Ascending aorta (tissue), 2 donors: Measurements from ENCODE around the gene GRK1. TPM values are rescaled to one million over a fixed set of nuclear protein-coding genes. Genes with fewer than 3 reads are reported as not detected.

Source experiments
- DNase-seq, 2 donors: peaks; one replicate each; pipeline ENCODE4 v3.0.0-alpha.2; 2019; ENCODE audit warnings: low spot score in 2 of 2
- H3K27ac ChIP-seq, 2 donors: fragments of 200-600 bp; sonication (generic); one replicate each; pipeline ENCODE4 v1.5.1; 2016 to 2017; ENCODE audit warnings: mild to moderate bottlenecking in 1 of 2
- H3K27me3 ChIP-seq: fragments of 200-600 bp; sonication (generic); one replicate; pipeline ENCODE4 v1.5.1; 2017
- H3K36me3 ChIP-seq, 2 donors: fragments of 200-600 bp; sonication (generic); one replicate each; pipeline ENCODE4 v1.5.1; 2016
- H3K4me1 ChIP-seq, 2 donors: fragments of 200-600 bp; sonication (generic); one replicate each; pipeline ENCODE4 v1.5.1; 2016 to 2017; ENCODE audit warnings: mild to moderate bottlenecking in 1 of 2
- H3K4me3 ChIP-seq, 2 donors: fragments of 200-600 bp; sonication (generic); one replicate each; pipeline ENCODE4 v1.5.1; 2016 to 2017; ENCODE audit warnings: mild to moderate bottlenecking in 1 of 2
- H3K9me3 ChIP-seq, 2 donors: fragments of 200-600 bp; sonication (generic); one replicate each; pipeline ENCODE4 v1.5.1; 2016
- CTCF ChIP-seq, 3 experiments: fragments of 200-600 bp in 2 of 3; fragments of 450-650 bp in 1 of 3; sonication (generic) in 2 of 3; IDR thresholded peaks; one replicate each; pipeline ENCODE4 v1.5.1; 2016 to 2019; ENCODE audit warnings: antibody characterized with exemption in 3 of 3, mild to moderate bottlenecking in 1 of 3, moderate library complexity in 1 of 3
- intact Hi-C: fragments of 100-400 bp; cut with DNase I; formaldehyde crosslinking; loops from one replicate; pipeline ENCODE4 v1.15.1; 2023
- total RNA-seq: library from RNA; depleted of rRNA; stranded (reverse); fragments of >200 nt; gene quantifications from one replicate; pipeline ENCODE4 v1.1.0, GENCODE V29; 2016

GRK1 gene
- total RNA-seq, 1 donor from 2014 or later = not detected

- Histone ChIP-seq H3K9me3 (no peaks in the 10 kb centered on the region), H3K4me3 (no peak overlapping the region), H3K27me3 (no peaks in the 10 kb centered on the region), H3K4me1 (no peaks in the 10 kb centered on the region), H3K36me3 (peaks cover 0 to 2% of the 10 kb centered on the region in 2 donors), H3K27ac (no peak overlapping the region)
- no peak for TF ChIP-seq CTCF (IDR thresholded peaks at IDR 0.05)
- no peak for DNase-seq
- intact Hi-C loops = no loop called here
Observed at GRCh38 chr13:113763961-113764792, 97.2 kb downstream of the GRK1 start.

- H3K27ac ChIP-seq = no peak overlapping the region
- no peaks in the 10 kb centered on the region for H3K4me1 ChIP-seq
- peaks cover 0 to 4% of the 10 kb centered on the region in 2 donors for H3K36me3 ChIP-seq
Observed at GRCh38 chr13:113764793-113765563, 98.0 kb downstream of the GRK1 start.

GRCh38 chr13:113765564-113765910 is 98.5 kb downstream of the GRK1 start:
- no peaks in the 10 kb centered on the region for H3K9me3 ChIP-seq
- no peak overlapping the region for H3K4me3 ChIP-seq
- no peak for DNase-seq
- H3K27ac ChIP-seq = no peak overlapping the region
- TF ChIP-seq CTCF (IDR thresholded peaks at IDR 0.05) = no peak
- H3K27me3 ChIP-seq = no peaks in the 10 kb centered on the region
- intact Hi-C loops = no loop called here
- no peaks in the 10 kb centered on the region for H3K4me1 ChIP-seq
- peaks cover 0 to 4% of the 10 kb centered on the region in 2 donors for H3K36me3 ChIP-seq

More at GRCh38 chr13:113764793-113765563, 98.0 kb downstream of the GRK1 start:
- H3K27me3 ChIP-seq = no peaks in the 10 kb centered on the region
- TF ChIP-seq CTCF (IDR thresholded peaks at IDR 0.05) = no peak
- intact Hi-C loops = no loop called here
- no peak overlapping the region for H3K4me3 ChIP-seq
- no peaks in the 10 kb centered on the region for H3K9me3 ChIP-seq
- DNase-seq = no peak

GRCh38 chr13:113766035-113766800 is 99.2 kb downstream of the GRK1 start:
- Histone ChIP-seq H3K9me3 (no peaks in the 10 kb centered on the region), H3K27ac (no peak overlapping the region), H3K27me3 (no peaks in the 10 kb centered on the region), H3K4me3 (no peak overlapping the region), H3K36me3 (peaks cover 0 to 4% of the 10 kb centered on the region in 2 donors), H3K4me1 (no peaks in the 10 kb centered on the region)
- intact Hi-C loops = no loop called here
- no peak for DNase-seq
- TF ChIP-seq CTCF (IDR thresholded peaks at IDR 0.05) = no peak

- H3K36me3 ChIP-seq = peaks cover 0 to 4% of the 10 kb centered on the region in 2 donors
- DNase-seq = no peak
- no peak for TF ChIP-seq CTCF (IDR thresholded peaks at IDR 0.05)
- H3K4me3 ChIP-seq = no peak overlapping the region
- H3K9me3 ChIP-seq = no peaks in the 10 kb centered on the region
- H3K27me3 ChIP-seq = no peaks in the 10 kb centered on the region
- no peak overlapping the region for H3K27ac ChIP-seq
- intact Hi-C loops = no loop called here
- H3K4me1 ChIP-seq = no peaks in the 10 kb centered on the region
Observed at GRCh38 chr13:113767366-113767765, 100.3 kb downstream of the GRK1 start.
